Right lung (tissue), 5 donors: ENCODE data around the gene FAM234B. TPM values are rescaled to one million over a fixed set of nuclear protein-coding genes. Genes with fewer than 3 reads are reported as not detected.
A peak's percentile ranks its signal among the peaks of the same experiment; 100 is the strongest.
"Not testable (repeated sequence)": the region's sequence is repeated elsewhere in the genome, so short reads cannot be mapped to it uniquely, and the experiment has no call there.

ENCODE experiments used
- DNase-seq, 2 donors: peaks; one replicate each; pipeline ENCODE4 v3.0.0-alpha.2; 2013
- polyA plus RNA-seq, 5 donors: library from polyadenylated mRNA; unstranded; fragments of 120-200 nt; gene quantifications; one replicate each; pipeline versions ENCODE4 v1.2.1 to v1.2.3, GENCODE V29; 2013; ENCODE audit warnings: inconsistent platforms in 1 of 5, low replicate concordance in 1 of 5; ENCODE audit not compliant: insufficient read length in 5 of 5, insufficient read depth in 1 of 5

Gene FAM234B
- polyA plus RNA-seq, 5 donors: 7.6 to 9.6 (median 8.7) TPM

DNA sequence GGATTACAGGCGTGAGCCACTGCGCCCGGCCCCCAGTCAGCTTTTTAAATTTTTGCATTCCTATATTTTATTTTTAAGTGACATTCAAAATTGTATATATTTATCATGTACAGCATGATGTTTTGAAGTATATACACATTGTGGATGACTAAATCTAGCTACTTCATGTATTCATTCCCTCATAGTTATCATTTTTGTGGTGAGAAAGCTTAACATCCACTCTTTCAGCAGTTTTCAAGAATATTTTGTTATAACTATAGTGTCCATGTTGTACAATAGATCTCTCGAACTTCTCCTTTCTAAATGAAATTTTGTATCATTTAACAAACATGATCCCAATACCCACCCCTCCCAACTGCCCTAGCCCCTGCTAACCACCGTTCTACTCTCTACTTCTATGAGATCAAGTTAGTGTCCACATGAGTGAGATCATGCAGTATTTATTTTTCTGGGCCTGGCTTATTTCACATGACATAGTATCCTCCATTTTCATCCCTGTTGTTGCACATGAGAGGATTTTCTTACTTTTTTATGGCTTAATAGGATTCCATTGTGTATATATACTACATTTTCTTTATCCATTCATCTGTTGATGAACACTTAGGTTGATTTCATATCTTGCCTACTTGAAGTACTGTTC lies 35.3 kb upstream of the FAM234B start:
- no peak for DNase-seq

GRCh38 chr12:13011098-13011497 lies 33.1 kb upstream of the FAM234B start:
- DNase-seq: no peak

- DNase-seq: peak in 1 of 2 donors; percentile 22
Measured at GRCh38 chr12:13022851-13023271, 21.3 kb upstream of the FAM234B start.

- peak in 1 of 2 donors; percentile 30 for DNase-seq
Measured at GRCh38 chr12:13023811-13024530, 20.2 kb upstream of the FAM234B start.

DNA sequence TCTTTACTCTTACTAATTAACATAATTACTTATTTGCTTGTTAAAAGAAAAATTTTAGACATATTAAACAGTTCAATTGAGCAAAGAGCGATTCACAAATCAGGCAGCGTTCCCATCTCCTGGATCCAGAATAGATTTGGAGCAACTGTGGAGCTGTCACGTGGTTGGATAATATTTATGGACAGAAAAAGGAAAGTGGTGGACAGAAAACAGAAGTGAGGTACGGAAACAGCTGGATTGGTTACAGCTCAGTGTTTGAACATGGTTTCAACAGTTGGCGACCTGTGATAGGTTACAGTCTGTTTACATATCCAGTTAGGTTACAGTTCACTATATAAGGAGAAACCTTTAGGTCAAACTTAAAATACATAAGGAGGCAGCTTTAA lies 19.7 kb upstream of the FAM234B start:
- no peak for DNase-seq

GRCh38 chr12:13026286-13026685 lies 17.9 kb upstream of the FAM234B start:
- DNase-seq: no peak

GRCh38 chr12:13027032-13027431 lies 17.1 kb upstream of the FAM234B start:
- no peak for DNase-seq

GRCh38 chr12:13027508-13027907 lies 16.7 kb upstream of the FAM234B start:
- no peak for DNase-seq

DNA sequence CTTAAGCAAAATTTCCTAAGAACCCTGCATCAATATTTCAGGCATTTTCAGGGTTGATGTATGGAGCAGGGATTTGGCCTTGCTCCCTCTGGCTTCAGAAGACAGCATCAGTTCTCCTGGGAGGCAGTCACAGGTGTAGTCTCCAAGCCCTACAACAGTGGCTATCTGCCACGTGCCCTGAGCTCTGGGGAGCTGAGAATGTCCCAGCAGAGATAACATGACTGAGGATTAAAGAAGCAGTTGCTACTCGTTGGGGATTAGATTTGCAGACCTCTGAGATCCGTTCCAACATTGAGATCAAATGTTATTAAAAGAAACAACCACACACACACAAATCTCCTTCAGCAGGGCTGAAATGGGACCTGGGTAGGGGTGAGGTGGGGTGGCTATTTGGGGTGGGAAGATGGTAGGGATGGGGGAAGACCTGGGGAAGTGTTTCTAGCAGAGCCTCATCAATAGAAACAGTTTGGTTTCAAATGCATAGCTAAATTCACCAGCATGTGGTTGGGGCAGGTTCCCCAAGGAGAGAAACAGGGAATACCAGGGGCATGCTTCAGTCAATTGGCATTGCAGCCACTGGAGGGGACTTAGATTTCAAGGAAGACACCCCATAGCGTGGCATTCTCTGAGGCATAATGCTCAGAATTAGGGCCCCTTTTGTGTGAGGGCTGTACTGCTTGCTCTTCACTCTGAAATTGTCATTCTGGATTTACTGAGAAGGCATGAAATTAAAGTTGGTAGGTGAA lies 15.2 kb upstream of the FAM234B start:
- no peak for DNase-seq

DNA sequence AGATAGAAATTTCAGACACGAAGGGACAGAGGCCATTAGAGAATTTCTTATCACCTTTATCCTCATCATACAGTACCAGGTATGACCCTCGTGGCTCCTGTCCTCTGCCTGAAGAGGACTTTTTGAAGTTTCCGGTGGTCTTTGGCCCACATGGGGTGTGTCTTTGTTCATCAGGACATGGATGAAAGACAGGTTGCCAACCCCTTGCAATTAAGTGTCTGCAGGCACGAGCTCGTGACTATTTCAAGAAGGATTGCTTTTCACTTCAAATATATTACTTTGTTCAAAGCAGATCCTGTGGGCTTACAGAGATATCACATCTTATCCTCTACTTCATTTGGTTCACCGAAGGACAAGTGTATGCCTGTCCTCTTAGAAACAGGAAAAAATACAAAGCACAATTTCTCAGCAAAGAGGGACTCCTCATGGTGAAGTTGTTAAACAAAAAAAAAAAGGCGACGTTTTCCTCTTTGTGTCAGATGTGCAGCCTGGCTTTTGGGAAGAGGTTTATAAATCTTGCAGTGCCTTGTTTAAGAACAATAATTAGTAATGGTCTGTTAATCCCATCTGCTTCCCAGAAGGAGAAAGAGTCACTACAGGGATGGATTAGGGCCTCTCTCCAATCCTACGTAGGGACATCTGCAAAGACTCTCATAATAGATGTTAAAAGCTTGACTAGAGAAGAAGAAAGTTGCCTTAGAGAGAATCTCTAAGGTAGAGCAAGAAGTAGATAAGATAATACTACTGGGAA lies 13.5 kb upstream of the FAM234B start:
- DNase-seq: no peak

GRCh38 chr12:13032164-13032563 lies 12.0 kb upstream of the FAM234B start:
- no peak for DNase-seq

DNA sequence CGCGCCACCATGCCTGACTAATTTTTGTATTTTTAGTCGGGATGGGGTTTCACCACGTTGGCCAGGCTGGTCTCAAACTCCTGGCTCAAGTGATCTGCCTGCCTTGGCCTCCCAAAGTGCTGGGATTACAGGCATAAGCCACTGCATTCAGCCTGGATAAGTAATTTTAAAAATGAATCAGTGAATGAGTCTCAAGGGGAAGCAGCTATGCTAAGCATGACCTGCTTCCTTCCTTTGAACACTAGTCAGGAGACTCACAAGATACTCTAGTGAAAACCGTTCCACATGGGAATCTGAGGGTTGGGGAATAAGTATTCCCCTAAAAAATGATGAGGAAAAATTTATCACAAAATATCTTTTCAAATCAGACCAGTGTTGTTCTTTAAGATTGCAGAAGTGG lies 10.7 kb upstream of the FAM234B start:
- no peak for DNase-seq

GRCh38 chr12:13035335-13035734 lies 8.8 kb upstream of the FAM234B start:
- not testable (repeated sequence) for DNase-seq

GRCh38 chr12:13036881-13037280 lies 7.3 kb upstream of the FAM234B start:
- DNase-seq: no peak

DNA sequence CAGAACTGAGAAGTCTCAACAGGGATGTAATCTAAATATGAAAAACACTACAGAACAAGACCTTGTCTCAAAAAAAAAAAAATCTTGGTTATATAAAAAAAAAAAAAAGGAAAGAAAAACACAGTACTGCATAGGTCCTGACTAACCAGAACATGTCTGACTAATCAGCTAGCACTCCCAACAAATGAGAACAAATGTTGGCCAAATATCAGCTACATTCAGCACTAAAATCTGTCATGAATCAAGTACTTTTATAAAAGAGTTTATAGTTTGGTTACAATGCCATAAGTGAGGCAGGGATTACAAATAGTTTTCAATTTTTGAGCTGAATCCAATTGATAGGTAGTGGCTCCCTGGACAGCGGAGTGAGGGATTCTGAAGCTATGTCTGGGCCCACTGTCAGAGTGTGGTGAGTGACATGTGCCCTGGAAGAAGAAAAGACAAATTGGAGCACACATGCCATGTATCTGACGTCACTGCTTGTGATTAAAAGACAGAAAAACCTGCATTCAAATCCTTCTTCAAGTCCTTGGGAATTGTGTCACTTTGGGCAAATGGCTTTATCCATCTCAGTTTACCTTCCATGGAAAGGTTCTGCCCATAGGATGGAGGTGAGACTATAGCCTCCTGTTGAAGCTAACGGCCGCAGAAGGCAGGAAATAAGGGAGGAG lies 5.6 kb upstream of the FAM234B start:
- no peak for DNase-seq

- no peak for DNase-seq
Measured at GRCh38 chr12:13039328-13039956, 4.7 kb upstream of the FAM234B start.

GRCh38 chr12:13041224-13041623 lies 3.0 kb upstream of the FAM234B start:
- DNase-seq: no peak

DNA sequence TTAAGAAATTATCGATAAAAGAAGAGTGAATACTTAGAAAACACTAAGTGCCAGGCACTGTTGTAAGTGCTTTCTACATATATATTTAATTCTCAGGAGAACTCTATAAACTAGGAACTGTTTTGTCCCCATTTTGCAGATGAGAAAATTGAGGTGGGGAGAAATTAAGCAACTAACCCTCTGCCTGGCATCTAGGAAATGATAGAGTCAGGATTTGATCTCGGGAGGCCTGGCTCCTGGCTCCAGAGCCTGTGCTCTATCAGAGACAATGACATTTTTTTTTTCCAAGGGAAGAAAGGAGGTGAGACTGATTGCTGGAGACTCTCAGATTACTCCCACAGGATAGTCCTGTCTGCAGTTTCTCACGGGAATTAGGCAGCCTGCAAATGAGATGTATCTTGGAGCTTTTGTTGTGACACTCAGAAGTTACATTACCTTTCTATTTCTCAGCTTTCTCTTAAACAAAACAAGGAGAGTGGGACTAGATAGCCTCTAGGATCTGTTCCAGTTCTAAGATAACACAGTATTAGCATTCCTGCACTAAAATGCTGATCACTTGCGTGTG lies 1.4 kb upstream of the FAM234B start:
- no peak for DNase-seq

DNA sequence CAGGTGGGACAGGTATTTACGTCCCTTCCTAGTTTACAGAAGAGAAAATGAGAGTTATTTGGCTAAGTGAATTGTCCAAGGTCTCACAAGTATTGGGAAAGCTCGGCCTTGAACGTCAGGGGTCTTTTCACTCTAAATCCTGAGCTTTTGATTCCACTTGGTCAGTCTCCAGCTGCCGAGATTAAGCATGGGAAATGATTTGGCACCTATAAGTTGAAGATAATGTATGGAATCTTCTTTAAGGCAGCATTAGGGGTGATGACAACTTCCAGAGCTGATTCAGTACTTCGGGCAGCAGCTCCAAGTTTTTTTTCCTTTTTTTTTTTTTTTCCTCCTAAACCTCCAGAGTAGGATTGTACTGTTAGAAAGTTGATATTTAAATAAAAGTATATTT lies 722 bp downstream of the FAM234B start:
- peak; percentile 10 to 12 for DNase-seq

DNA sequence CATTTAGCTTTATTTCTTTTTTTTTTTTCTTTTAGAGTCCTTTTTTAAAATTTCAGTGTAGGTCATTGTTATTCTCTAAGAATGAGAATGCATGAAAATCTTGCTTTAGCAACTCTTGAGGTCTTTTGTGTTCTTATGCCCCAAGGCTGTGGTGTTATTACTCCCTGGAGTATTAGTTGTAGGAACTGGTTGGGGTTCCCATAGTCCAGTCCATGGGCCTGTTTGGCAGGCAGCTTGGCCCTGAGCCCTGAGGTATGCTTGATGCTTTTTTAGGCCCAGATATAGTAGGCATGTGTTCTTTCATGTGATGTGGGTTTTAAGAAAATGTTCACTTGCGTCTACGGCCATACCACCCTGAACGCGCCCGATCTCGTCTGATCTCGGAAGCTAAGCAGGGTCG lies 1.6 kb downstream of the FAM234B start:
- DNase-seq: no peak

GRCh38 chr12:13046964-13047363 lies 2.8 kb downstream of the FAM234B start:
- no peak for DNase-seq
